Measurements from ENCODE around the gene ABLIM3.
"Not testable (repeated sequence)": the region's sequence is repeated elsewhere in the genome, so short reads cannot be mapped to it uniquely, and the experiment has no call there.

Gene ABLIM3

DNA sequence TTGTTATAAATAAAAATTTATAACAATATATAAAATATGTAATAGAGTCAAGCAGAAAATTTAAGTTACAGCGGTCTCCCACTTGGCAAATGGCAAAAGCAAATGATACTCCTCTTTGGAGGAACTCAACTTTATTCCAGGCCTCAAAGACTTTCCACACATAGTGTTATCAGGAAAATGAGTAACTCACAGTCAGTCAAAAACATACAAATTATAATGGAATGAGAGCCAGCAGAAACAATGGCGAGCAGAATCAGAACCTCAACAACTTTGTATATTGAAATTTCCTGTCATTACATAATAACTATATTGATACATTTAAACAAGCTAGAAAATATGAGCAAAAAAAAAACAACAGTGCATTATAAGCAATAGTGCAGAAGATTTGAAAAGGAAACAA is 45.2 kb downstream of the ABLIM3 start:
- Histone ChIP-seq H3K4me1 (no peaks in the 10 kb centered on the region), H3K36me3 (ENCODE audit: control insufficient read depth, insufficient read depth, low read length) (no peaks in the 10 kb centered on the region), H3K27ac (no peak overlapping the region), H3K27me3 (ENCODE audit: control insufficient read depth, insufficient read depth, low read length) (no peaks in the 10 kb centered on the region), H3K9me3 (ENCODE audit: control insufficient read depth, low read length) (no peaks in the 10 kb centered on the region), H3K4me2 (ENCODE audit: low read length) (no peak overlapping the region), H3K4me3 (ENCODE audit: low read depth, low read length) (no peak overlapping the region), H2AFZ (no peak overlapping the region), H3K79me2 (peaks cover 4% of the 10 kb centered on the region), H3K9ac (no peak overlapping the region)
- TF ChIP-seq, protein P1, sequence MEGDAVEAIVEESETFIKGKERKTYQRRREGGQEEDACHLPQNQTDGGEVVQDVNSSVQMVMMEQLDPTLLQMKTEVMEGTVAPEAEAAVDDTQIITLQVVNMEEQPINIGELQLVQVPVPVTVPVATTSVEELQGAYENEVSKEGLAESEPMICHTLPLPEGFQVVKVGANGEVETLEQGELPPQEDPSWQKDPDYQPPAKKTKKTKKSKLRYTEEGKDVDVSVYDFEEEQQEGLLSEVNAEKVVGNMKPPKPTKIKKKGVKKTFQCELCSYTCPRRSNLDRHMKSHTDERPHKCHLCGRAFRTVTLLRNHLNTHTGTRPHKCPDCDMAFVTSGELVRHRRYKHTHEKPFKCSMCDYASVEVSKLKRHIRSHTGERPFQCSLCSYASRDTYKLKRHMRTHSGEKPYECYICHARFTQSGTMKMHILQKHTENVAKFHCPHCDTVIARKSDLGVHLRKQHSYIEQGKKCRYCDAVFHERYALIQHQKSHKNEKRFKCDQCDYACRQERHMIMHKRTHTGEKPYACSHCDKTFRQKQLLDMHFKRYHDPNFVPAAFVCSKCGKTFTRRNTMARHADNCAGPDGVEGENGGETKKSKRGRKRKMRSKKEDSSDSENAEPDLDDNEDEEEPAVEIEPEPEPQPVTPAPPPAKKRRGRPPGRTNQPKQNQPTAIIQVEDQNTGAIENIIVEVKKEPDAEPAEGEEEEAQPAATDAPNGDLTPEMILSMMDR (IDR thresholded peaks at IDR 0.05) = no peak

DNA sequence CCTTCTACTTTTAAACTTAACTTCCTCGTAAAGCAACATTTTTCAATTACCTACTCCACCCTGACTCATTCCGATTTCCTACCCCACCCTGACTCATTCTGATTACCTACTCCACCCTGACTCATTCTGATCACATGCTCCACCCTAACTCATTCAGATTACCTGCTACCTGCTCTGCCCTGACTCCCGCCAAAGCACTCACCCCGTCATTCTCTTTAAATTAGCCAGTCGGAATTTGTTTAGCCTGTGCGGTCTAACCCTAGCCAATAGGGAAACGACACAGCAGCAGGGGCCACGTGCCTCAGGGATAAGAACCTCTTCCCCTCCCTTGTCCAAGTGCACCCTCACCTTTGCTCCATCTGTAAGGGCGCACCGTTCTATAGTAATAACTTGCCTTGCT is 46.3 kb downstream of the ABLIM3 start:
- not testable (repeated sequence) for H3K4me1 ChIP-seq; H3K4me3 ChIP-seq (ENCODE audit: low read depth, low read length); H3K4me2 ChIP-seq (ENCODE audit: low read length); H3K79me2 ChIP-seq; H2AFZ ChIP-seq; H3K27ac ChIP-seq; H3K36me3 ChIP-seq (ENCODE audit: control insufficient read depth, insufficient read depth, low read length); H3K9me3 ChIP-seq (ENCODE audit: control insufficient read depth, low read length); H3K9ac ChIP-seq; H3K27me3 ChIP-seq (ENCODE audit: control insufficient read depth, insufficient read depth, low read length)

DNA sequence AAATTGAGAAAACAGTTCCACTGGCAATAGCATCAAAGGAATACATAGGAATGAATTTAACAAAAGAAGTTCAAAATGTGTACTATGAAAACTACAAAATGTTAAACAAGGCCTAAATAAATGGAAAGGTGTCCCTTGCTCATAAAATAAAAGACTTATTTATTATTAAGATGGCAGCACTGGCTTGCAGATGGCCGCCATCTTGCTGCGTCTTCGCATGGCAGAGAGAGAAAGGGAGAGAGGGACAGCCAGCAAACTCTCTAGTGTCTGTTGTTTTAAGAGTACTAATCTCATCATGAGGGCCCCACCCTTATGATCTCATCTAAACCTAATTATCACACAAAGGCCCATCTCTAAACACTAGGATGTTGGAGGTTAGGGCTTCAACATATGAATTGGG is 47.1 kb downstream of the ABLIM3 start:
- no peak overlapping the region for H3K4me3 ChIP-seq (ENCODE audit: low read depth, low read length)
- H3K9ac ChIP-seq = no peak overlapping the region
- TF ChIP-seq, protein P1 (IDR thresholded peaks at IDR 0.05) = no peak
- no peaks in the 10 kb centered on the region for H3K27me3 ChIP-seq (ENCODE audit: control insufficient read depth, insufficient read depth, low read length)
- no peaks in the 10 kb centered on the region for H3K4me1 ChIP-seq
- H3K36me3 ChIP-seq (ENCODE audit: control insufficient read depth, insufficient read depth, low read length) = no peaks in the 10 kb centered on the region
- no peaks in the 10 kb centered on the region for H3K9me3 ChIP-seq (ENCODE audit: control insufficient read depth, low read length)
- no peaks in the 10 kb centered on the region for H3K79me2 ChIP-seq
- no peak overlapping the region for H3K4me2 ChIP-seq (ENCODE audit: low read length)
- H3K27ac ChIP-seq = no peak overlapping the region
- no peak overlapping the region for H2AFZ ChIP-seq

DNA sequence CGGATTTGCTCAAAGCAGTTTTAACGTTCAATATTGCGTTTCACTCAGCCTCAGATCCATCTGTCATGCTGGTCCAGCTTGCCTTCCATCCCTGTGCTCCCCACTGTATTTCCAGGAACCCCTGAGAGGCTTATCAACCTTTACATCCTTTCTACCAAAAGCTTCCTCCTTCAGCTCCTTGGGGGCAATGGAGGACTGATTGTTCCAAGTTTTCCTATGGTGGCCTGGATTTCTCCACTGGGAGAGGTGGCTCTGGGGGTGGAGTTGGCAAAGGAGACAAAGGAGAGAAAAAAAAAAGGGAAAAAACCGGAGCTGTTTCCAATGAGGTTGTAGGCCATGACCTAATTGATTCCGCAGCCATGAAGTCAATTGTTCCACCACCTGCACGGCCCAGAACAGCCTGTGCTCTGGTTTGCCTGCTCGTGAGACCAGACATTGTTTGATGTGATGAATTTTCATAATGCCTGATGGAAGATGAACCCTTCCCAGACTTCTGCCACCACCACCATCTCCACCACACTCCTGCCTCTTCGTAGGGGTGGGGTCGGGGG is 54.1 kb downstream of the ABLIM3 start:
- Histone ChIP-seq H3K36me3 (ENCODE audit: control insufficient read depth, insufficient read depth, low read length) (no peaks in the 10 kb centered on the region), H2AFZ (no peak overlapping the region), H3K27me3 (ENCODE audit: control insufficient read depth, insufficient read depth, low read length) (no peaks in the 10 kb centered on the region), H3K9ac (no peak overlapping the region), H3K4me2 (ENCODE audit: low read length) (no peak overlapping the region), H3K4me3 (ENCODE audit: low read depth, low read length) (no peak overlapping the region), H3K27ac (no peak overlapping the region), H3K9me3 (ENCODE audit: control insufficient read depth, low read length) (no peaks in the 10 kb centered on the region), H3K4me1 (no peaks in the 10 kb centered on the region), H3K79me2 (no peaks in the 10 kb centered on the region)
- TF ChIP-seq, protein P1 (IDR thresholded peaks at IDR 0.05) = no peak

DNA sequence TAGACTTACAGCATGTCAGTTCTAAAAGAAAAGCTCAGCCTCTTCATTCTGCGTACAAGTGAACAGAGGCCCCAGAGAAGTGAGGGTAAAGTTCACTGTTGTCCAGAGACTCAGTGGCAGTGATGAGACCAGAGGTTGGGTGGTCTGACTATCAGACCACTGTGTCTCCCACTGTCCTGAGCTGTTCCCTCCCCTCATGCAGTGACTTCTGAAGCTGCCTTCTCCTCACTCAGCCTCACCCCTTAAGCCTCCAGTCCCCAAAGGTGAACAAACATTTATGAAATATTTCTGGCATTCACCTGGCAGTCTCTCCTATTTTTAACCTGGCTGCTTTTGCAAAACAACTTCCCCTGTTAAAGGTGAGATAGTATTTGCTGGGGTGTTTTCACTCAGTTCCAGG is 54.7 kb downstream of the ABLIM3 start:
- TF ChIP-seq, protein P1 (IDR thresholded peaks at IDR 0.05) = no peak
- H3K4me2 ChIP-seq (ENCODE audit: low read length) = no peak overlapping the region
- no peak overlapping the region for H3K9ac ChIP-seq
- no peaks in the 10 kb centered on the region for H3K9me3 ChIP-seq (ENCODE audit: control insufficient read depth, low read length)
- H3K27me3 ChIP-seq (ENCODE audit: control insufficient read depth, insufficient read depth, low read length) = no peaks in the 10 kb centered on the region
- no peak overlapping the region for H3K4me3 ChIP-seq (ENCODE audit: low read depth, low read length)
- no peak overlapping the region for H3K27ac ChIP-seq
- no peaks in the 10 kb centered on the region for H3K36me3 ChIP-seq (ENCODE audit: control insufficient read depth, insufficient read depth, low read length)
- H3K4me1 ChIP-seq = no peaks in the 10 kb centered on the region
- no peak overlapping the region for H2AFZ ChIP-seq
- no peaks in the 10 kb centered on the region for H3K79me2 ChIP-seq
